NK-92 treated with Interleukin-12 subunit alpha and Interleukin-12 subunit beta, amount 100 ng/mL, for 24 hours (cell line): Measurements from ENCODE around the gene DISP2.

Experiments
- DNase-seq: peaks from one replicate; lab custom pipeline; 2025; lab: John Stamatoyannopoulos, UW

Gene DISP2

DNA sequence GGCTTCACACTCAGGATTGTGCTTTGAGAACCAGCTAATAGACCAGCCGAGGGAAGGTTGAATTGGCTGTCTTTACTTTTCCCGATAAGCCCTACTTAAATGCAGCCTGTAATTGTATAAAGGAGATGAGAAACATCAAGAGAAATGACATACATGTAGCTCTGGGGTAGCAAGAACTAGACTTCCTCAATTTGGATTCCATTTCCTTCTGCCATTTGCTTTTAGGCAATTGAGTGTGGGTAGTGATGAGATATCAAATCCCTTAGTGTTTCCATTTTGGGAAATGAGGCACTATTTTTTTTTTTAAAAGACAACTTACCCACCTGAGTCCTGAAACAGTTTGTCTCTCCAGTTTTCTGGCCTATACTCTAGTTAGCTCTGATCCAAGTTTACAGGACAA, 32.3 kb upstream of the DISP2 start:
- DNase-seq = no peak

DNA sequence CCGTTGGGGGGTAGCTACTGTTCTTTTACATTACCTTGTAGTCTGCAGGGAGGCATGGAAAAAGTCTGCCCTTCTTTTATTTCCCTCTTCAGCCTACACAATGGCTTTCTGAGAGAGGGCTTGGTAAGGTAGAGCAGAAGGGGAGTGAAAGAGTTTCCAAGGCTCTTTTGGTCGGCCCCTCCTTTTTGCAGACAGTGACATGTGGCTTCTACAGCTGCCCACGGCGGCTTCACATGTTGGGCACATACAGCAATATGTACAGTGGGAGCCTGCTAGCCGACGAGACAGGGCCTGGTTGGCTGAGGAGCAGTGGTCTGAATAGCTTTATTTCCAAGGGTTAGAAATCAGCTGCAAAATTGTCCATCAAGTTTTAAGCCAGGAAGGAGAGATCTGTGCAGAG, 30.6 kb upstream of the DISP2 start:
- no peak for DNase-seq

DNA sequence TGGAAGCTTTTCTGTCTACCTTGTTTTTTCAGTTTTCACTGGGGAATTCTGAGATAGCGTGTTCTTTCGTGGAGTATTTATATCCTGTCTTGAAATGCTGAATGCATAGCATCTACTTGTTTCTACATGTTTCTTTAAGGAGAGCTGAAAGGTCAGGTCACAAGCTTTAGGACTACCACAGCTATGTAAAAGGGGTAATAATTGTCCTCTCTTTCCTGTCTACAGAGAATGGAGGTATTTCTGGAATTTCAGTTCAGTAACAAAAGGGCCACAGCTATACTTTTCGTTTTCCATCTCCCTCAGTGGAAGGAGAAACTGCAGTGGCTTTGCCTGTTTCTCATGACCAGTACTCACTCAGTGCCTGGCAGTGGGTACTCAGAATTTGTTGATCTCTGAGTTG, 29.8 kb upstream of the DISP2 start:
- no peak for DNase-seq

DNA sequence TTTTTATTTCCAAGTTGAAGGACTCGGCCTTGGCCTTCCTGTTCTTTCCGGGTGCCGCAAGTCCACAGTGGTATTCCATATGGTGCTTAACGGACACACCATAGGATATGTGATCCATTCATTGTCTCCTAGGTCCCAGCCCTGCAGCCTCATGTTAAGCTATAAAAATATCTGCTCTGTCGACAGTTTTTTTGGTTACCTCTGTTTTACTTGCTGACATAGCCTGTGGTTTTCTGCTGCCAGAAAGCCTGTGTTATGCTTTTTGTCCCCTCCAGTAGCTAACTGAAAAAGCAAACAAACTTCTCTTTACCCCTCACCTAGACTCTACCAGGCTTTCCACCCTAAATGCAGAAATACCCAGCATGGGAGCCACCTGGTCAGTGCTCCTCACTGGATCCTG, 29.3 kb upstream of the DISP2 start:
- DNase-seq = no peak

DNA sequence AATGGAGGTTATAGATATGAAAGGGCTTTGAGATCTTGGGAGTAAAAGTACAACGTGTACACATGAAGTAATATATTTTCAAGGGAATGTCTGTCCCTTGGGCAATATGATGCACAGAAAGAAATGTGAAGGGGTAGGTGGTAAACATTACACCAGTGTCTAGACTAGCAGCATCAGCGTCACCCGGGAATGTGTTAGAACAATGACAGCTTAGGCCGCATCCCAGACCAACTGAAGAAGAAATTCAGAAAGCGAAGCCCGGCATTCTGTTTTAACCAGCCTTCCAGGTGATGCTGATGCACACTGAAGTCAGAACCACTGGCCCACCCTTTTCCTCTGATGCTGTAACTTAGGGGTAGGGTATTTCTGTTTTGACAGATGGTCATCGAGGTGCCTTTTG, 28.2 kb upstream of the DISP2 start:
- DNase-seq = no peak

DNA sequence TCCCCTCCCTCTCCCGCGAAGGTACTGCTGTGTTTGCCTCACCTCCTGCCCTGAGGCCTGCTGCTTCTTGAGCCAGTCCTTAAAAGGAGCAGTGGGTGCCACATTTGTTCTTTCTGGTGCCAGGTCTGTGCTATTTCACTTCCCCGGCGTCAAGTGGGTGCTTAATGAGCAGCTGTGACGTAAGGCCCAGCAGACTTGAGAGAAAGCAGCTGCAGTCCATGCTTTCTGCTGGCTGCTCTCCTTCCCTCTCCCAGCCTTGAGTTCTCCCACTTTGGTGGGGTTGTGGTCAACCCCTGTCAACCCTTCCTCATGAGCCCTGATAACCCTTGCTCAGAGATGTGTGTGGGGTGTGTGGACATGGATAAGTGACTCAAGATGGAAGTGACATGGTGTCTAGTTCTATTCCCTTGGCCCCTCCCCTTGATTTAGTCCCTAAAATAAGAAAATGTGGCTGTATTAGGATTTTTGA, 27.6 kb upstream of the DISP2 start:
- DNase-seq = no peak

DNA sequence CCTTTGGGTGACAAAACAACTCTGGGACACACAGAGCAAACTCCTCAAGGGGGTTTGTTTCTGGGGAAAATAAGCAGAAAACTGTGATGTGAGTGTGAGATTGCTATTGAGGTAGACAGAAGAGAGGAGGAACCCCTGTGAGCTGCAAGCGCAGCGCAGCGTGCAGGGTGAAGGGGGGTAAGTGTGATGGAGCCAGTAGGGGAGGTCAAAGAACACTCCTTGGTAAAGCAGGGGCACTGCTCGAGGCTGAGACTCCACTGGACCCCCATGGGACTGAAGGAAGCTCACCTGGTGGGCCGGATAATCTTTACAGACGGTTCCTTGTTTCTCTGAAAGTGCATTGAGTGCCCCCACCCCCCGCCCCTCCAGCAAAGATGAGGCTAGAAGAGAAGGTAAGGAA, 27.0 kb upstream of the DISP2 start:
- DNase-seq = no peak

DNA sequence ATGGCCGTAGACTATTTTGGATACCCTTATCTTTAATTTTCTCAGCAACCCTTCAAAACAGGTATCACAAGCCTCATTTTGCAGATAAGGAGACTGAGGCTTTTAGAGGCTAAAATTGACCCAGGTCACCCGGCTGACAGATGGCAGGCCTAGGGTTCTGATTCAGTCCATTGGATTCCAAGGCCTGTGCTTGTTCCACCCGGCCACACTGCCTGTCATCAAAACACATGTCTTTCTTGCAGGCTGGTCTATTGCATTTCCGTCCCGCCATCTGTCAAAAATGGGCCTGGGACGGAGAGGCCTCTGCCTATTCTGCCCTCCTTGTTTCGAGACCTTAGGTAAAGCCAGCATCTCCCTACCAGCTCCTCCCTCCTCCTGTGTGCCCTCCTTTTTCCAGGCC, 26.4 kb upstream of the DISP2 start:
- DNase-seq = no peak

DNA sequence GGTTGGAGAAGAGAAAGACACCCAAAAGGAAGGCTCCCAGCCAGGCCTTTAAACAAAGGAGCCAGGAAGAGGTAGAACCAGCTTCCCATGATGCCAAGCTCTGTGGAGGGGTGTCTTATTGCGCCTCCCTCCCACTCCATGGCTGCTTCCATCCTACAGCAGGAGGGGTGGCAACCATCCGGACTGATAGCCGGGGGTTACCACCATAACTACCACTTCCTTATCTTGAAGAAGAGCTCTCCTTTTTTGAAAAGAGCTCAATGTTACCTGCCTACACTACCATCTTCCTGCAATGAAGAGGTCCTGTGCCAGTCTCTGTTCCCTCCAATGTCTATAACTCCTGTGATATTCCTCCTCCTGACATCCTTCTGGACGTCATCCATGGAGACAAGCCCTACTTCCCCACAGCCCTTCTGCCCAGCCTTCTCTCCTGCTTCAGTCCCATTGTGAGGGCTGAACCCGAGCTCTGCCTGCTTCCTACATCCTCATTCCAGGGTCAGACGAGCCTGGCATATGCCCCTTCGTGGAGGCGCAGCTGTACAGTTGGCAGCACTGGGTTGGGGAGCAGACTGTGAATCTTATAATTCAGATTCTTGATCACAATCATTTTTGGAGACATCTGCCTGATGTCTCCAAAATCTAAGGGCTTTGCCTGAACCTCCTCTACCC, 25.8 kb upstream of the DISP2 start:
- DNase-seq = no peak

DNA sequence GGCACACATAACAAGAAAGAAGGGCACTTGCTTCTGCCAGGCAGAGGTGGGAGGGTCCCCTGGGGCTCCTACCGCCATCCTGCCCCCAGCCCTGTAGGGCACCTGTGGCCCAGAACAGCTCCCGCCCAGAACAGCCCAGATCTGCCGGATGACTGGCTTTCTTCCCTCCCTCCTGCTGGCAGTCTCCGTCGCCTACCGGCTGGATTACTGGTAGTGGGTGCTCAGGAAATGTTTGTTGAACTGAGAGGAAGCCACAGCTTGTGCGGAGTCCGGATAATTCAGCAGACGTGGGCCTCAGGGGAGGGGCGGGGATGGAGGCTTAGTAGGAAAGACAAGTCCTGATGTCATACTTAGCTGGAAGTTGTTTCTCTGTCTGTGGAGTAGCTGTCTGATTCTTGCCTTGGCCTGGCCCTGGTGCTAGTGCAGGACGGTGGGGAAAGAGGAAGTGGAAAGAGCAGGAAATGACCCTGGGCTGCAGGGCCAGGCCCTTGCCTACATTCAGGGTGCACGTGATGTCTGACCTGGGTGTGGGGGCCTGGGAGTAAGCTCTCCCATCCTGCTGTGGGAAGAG, 24.0 kb upstream of the DISP2 start:
- no peak for DNase-seq

DNA sequence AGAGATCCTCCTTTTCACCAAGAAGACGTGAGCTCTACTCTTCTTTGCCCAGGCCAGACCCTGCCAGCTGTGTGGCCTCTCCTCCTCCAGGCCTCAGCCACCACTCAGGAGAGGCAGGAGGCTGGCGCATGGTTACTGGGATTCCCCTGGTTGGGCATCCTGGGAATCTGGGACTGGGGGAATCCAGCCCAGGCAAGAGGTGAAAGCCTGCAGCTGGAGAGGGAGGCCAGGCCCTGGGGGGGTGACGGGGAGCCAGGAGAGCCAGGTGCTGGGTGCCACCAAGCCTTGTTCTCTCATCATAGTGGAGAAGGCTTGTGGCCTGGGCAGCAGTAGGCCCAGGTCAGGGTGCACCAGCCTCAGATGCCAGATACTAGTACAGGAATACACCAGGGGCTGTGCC, 23.5 kb upstream of the DISP2 start:
- no peak for DNase-seq

DNA sequence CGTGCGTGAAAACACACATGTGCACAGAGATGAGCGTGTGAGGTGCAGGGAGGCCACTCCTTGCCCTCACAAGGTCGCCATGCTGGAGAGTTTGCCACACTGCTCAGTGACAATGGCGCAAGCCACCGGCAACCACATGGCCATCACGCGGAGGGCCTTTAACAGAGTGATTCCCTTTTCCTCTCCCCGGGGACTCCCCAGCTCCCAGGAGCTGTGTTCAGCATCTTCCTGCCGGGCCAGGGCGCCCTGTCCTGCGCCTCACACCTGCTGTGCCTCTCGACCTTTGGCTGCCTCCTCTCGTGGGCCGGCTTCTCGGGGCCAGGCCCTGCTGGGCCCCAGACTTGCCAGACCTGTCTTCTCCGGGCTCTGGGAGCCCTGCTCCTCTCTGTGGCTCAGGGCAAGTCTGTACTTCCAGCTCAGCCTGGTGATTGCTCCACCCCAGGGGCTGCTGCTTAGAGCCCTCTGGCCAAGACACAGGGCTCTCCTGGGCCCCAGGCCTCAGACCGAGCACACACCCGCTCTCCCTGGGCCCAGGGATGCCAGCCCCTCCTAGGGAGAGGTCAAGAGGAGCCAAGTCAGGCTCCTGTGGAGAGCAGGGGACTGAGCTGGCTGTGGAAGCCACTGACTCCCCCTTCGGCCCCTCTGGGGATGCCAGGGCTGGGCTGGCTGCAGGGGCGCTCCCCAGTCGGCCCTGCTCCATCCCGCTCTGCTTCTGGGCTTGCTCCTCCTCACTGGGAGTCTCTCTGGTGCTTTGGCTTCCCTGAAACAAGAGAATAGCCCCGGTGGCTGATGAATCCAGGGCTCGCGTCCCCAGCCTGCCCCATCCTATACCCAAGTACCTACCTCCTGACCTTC, 22.9 kb upstream of the DISP2 start:
- no peak for DNase-seq

DNA sequence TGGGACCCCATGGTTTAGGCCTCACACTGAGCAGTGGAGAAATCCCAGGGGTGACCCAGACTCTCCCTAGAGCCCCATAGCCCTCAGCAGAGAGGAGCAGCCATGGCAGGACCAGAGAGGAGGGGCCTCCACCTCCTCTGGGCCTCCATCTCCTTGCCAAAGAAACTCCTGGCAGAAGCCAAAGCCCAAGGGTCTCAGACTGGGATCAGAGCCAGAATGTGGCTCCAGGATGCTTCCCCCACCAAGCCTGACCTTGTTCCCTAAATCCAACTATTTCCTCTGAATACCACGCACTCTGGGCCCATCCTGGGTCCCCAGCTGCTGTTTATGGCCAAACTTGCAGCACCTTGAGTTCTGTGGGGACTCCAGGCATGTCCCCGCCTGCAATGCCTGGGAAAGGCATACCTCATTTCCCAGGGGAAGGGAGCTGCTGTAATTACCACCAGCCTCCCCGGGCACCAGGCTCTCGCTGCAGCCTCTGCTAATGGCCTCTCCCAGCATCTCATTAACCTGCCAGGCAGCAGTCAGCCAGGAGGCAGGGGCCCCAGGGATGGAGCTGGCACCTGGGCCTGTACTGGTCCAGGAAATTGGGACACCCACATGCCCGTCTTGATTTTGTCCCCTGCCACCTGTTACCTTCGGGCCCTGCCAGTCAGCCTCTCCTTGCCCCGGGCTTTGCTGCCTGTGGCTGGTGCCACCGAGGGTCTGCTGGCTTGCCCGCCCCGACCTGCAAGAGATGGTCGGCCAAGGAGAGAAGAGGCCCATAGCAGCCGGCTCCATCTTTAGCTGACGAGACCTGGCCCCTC, 21.9 kb upstream of the DISP2 start:
- DNase-seq = no peak

DNA sequence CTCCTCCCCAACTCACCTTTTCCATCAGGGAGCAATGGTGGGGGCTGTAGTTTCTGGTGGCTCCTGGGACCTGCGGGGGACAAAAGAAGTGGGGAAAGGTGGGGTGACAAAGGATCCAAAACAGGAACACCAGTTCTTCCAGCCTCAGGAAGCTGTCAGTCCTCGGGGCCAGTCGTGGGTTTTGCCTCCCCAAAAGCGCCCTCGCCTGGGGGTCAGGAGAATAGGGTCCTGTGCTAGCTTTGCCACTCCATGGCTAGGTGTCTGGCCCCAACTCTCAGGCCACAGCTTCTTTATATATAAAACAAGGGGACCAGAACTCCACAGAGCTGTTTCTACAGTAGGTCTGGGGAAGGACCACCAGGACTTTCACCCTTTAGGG, 21.3 kb upstream of the DISP2 start:
- no peak for DNase-seq

DNA sequence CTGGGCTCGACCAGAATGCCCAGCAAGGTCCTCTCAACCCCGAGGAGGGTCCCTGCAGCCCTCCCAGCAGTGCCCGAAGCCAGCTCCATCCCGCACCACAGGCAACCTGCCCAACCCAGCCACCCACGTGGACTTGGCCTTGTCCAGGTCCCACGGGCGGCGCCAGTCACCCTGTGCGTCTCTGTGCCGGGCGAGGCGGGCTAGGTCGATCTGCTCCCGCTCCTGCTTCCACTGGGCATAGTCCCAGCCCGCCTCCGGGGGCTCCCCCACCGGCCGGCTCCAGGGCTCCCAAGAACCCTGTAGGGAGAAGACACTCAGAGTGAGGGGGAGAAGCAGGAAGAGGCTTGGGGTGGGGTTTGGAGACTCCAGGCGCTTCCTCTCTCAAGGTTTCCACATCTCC, 20.4 kb upstream of the DISP2 start:
- DNase-seq = no peak

DNA sequence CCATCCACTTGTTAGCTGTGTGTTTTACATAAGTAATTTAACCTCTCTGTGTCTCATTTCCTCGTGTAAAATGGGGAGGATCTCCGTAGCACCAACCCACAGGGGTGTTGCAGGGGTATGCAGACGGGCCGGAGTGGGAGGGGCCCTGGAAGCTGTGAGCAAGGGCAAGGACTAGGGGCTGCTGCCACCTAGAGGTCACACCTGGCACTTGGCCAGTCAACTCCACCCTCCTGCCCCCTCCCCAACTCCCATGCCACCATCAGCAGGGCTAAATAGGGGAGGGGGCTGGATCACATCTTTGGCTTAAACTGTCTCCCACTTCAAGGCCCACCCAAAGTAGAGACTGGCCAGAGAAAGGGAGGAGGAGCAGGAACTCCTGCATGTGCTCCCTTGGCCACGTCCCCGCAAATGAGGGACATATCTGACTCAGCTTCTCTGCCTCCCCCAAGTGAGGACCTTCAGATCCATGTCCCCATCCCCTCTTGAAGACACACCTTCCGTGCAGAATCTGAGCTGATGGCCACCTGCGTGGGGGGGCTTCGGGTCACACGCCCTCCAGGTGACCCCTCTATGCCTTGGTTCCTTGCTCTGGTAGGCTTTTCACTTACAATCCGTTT, 19.9 kb upstream of the DISP2 start:
- peak; percentile 66 for DNase-seq

DNA sequence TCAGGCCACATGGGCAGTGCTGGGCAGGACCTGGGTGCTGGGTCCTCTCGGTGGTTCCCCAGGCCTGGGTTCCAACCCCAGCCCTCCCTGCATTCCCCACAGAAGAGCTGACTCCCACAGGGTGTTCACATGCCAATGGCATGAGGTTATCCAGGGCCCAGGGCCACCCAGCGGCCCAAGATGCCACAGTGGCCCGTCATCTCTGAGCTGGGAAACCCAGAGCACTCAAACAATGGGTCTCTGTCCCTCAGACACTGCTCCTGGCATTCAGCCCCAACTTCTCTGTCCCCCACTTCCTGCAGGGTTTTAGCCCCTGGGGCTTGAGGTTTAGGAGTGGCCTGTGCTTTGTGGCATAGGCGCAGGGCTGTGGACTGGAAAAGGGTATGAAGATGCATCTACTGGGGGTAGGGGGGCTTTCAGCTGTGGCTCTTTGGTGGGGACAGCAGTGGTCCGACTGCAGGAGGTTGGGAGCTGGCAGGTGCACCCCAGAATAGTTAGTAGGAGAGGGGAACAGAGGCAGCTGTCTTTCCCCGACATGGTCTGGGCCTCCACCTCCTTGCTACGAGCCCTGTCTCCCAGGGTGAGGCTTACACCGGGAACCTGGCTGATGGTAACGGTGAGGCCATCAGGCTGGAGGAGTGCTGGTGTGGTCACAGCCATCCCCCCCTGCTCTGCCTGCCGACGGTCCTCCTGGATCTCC, 18.9 kb upstream of the DISP2 start:
- no peak for DNase-seq

DNA sequence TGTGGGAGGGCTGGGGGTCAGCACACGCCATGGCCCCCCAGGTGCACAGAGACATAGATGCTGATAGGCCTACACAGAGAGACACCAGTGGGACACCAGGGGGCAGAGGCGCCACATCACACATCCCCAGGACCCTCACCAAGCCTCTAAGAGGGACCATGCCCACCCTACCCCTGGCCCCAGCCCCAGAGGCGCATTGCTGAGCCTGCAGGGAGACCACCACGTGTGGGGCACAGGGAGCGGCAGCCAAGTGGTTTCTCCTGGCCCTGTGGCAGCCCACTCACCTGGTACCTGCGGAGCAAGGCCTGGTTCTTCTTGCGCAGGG, 18.4 kb upstream of the DISP2 start:
- no peak for DNase-seq

DNA sequence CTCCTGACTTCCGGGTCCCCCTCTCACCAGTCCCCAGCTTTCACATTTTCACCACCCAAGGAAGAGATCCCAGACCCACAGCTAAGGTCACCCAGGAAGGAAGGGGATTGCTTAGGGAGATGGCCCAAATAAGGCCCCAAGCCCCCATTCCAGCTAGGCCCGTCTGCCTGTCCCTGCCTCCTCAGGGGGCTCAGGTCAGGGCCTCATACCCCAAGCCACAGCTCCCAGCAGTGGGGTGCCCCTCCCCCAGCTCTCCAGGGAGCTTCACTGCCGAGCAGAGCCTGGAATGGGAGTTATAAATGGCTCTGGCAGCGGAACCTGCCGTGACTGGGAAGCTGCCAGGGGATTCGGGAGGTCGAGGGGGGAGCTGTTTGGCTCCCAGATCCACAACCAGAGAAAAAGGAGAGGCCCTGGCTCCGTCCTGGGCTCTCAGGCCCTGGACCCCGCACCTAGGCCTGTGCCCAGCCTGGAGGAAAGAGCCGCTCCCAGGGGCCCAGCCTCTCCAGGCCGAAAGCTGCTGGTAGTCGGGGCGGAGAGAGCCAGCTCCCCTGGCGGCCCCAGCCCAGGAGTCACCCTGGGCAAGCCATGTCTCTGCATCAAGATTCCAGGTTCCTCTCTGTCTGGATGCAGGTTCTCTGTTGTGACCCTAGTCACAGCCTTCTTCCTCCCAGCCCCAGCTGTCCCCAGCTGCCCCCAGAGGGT, 17.8 kb upstream of the DISP2 start:
- DNase-seq = no peak

DNA sequence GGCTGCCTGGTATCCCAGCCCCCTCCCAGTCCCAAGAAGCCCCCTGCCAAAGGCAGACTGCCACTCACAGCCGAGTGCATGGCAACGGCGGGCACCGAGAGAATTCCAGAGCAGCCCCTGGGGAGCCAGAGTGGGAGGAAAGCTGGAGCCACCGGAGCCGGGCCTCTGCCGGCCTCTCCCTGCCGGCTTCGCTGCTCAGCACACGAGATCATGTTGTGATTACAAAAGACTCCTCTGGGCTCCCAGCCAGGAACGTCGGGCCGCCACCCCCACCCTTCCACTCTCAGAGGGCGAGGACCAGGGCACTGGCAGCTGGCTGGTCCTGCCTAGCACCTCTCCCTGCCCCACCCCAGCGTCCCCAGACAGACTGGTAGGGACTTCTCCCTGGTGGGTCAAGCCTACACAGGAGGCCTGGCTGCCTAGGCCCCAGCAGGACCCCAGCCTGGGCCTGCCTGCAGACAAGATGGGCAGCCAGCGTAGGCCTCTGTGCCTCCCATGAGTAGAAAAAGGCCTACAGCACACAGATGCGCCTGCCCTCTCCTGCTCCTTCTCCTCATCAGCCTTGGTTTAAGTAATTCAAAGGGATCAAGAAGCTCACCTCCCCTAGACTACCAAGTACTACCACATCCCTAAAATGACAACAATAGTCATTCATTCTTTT, 17.1 kb upstream of the DISP2 start, which contains the start of gene CCDC9B:
TSS of gene CCDC9B (minus strand) at position 200 of the 661 bp plus-strand sequence. CDS start at position 80, 120 bp downstream.
- DNase-seq = no peak
